ENCODE measurements around the gene STXBP5. TPM values are rescaled to one million over a fixed set of nuclear protein-coding genes. Genes with fewer than 3 reads are reported as not detected.

STXBP5 gene
- total RNA-seq, 1 donor from 2014 or later, result 34.8 TPM

- DNase-seq (ENCODE audit: extremely low spot score, unreplicated experiment), result no peak
- no peaks in the 10 kb centered on the region for H3K9me3 Mint-ChIP-seq (ENCODE audit: unreplicated experiment)
- peak overlapping the region; percentile 73 for H3K27ac Mint-ChIP-seq (ENCODE audit: unreplicated experiment)
- no peak overlapping the region for H3K4me3 Mint-ChIP-seq (ENCODE audit: unreplicated experiment)
- no peak for TF ChIP-seq CTCF (IDR thresholded peaks at IDR 0.05)
- peaks cover 33% of the 10 kb centered on the region for H3K4me1 Mint-ChIP-seq (ENCODE audit: unreplicated experiment)
- no peaks in the 10 kb centered on the region for H3K36me3 Mint-ChIP-seq (ENCODE audit: unreplicated experiment)
- H3K27me3 Mint-ChIP-seq (ENCODE audit: unreplicated experiment), result no peaks in the 10 kb centered on the region
Observed at GRCh38 chr6:147434076-147434475, 229.9 kb downstream of the STXBP5 start.

GRCh38 chr6:147434516-147434915, 230.3 kb downstream of the STXBP5 start:
- H3K36me3 Mint-ChIP-seq (ENCODE audit: unreplicated experiment), result no peaks in the 10 kb centered on the region
- no peak for TF ChIP-seq CTCF (IDR thresholded peaks at IDR 0.05)
- H3K4me1 Mint-ChIP-seq (ENCODE audit: unreplicated experiment), result peaks cover 33% of the 10 kb centered on the region
- H3K27ac Mint-ChIP-seq (ENCODE audit: unreplicated experiment), result peak overlapping the region; percentile 73
- no peak for DNase-seq (ENCODE audit: extremely low spot score, unreplicated experiment)
- H3K4me3 Mint-ChIP-seq (ENCODE audit: unreplicated experiment), result no peak overlapping the region
- H3K9me3 Mint-ChIP-seq (ENCODE audit: unreplicated experiment), result no peaks in the 10 kb centered on the region
- no peaks in the 10 kb centered on the region for H3K27me3 Mint-ChIP-seq (ENCODE audit: unreplicated experiment)

- Mint-ChIP-seq H3K27me3 (ENCODE audit: unreplicated experiment) (no peaks in the 10 kb centered on the region), H3K36me3 (ENCODE audit: unreplicated experiment) (peaks cover 3% of the 10 kb centered on the region), H3K4me1 (ENCODE audit: unreplicated experiment) (peaks cover 46% of the 10 kb centered on the region), H3K9me3 (ENCODE audit: unreplicated experiment) (no peaks in the 10 kb centered on the region), H3K27ac (ENCODE audit: unreplicated experiment) (no peak overlapping the region), H3K4me3 (ENCODE audit: unreplicated experiment) (no peak overlapping the region)
- DNase-seq (ENCODE audit: extremely low spot score, unreplicated experiment), result no peak
- no peak for TF ChIP-seq CTCF (IDR thresholded peaks at IDR 0.05)
Observed at GRCh38 chr6:147437615-147438014, 233.4 kb downstream of the STXBP5 start.

- H3K27me3 Mint-ChIP-seq (ENCODE audit: unreplicated experiment), result no peaks in the 10 kb centered on the region
- DNase-seq (ENCODE audit: extremely low spot score, unreplicated experiment), result no peak
- H3K9me3 Mint-ChIP-seq (ENCODE audit: unreplicated experiment), result no peaks in the 10 kb centered on the region
- peaks cover 3% of the 10 kb centered on the region for H3K36me3 Mint-ChIP-seq (ENCODE audit: unreplicated experiment)
- H3K4me1 Mint-ChIP-seq (ENCODE audit: unreplicated experiment), result peaks cover 37% of the 10 kb centered on the region
- no peak overlapping the region for H3K4me3 Mint-ChIP-seq (ENCODE audit: unreplicated experiment)
- TF ChIP-seq CTCF (IDR thresholded peaks at IDR 0.05), result no peak
- H3K27ac Mint-ChIP-seq (ENCODE audit: unreplicated experiment), result no peak overlapping the region
Observed at GRCh38 chr6:147438758-147439528, 234.7 kb downstream of the STXBP5 start.

All from osteocyte (in vitro differentiated cells).